Mucosa of rectum (tissue), 2 donors: ENCODE results near the gene NT5DC3.

Source experiments
- H3K27ac ChIP-seq, 2 donors: one replicate each; pipeline ENCODE4 v1.7.0; 2013; ENCODE audit warnings: inconsistent platforms in 2 of 2, low read depth in 2 of 2, low read length in 2 of 2
- H3K27me3 ChIP-seq, 2 donors: one replicate each; pipeline ENCODE4 v1.7.0; 2013; ENCODE audit warnings: low read length in 2 of 2; ENCODE audit not compliant: control insufficient read depth in 2 of 2, insufficient read depth in 2 of 2
- H3K36me3 ChIP-seq, 2 donors: one replicate each; pipeline ENCODE4 v1.7.0; 2013; ENCODE audit warnings: low read length in 2 of 2; ENCODE audit not compliant: control insufficient read depth in 2 of 2, insufficient read depth in 2 of 2
- H3K4me1 ChIP-seq, 2 donors: one replicate each; pipeline ENCODE4 v1.7.0; 2013; ENCODE audit warnings: low read length in 2 of 2, mild to moderate bottlenecking in 1 of 2; ENCODE audit not compliant: control insufficient read depth in 2 of 2, insufficient read depth in 2 of 2
- H3K4me3 ChIP-seq, 2 donors: one replicate each; pipeline ENCODE4 v1.7.0; 2013; ENCODE audit warnings: low read length in 2 of 2
- H3K9ac ChIP-seq, 2 donors: one replicate each; pipeline ENCODE4 v1.7.0; 2013; ENCODE audit warnings: low read length in 2 of 2, low read depth in 1 of 2, mild to moderate bottlenecking in 1 of 2
- H3K9me3 ChIP-seq, 2 donors: one replicate each; pipeline ENCODE4 v1.7.0; 2013; ENCODE audit warnings: low read length in 2 of 2; ENCODE audit not compliant: control insufficient read depth in 2 of 2
- donor health status: healthy.
- donor health status: Normal muscosa, but diverticular disease.

Gene NT5DC3

DNA sequence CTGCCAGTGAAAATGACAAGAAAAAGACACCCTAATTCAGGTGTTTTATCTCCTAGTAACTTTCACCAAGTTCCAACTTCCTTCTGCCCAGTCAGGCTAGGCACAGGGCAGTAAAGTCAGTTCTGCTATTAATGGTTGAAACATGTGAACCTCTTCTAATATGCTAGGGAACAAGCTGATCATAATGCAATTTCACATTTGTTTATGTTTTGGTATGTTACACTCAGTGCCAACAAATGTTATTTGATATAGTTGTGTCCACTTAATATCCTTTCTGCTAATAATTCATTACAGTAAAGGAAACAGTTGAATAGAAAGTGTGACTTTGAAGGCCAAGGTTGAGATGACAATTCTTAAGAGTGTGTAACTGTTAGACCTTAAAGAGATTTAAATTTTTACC lies 17.2 kb downstream of the NT5DC3 start:
- Histone ChIP-seq H3K4me3 (no peak overlapping the region), H3K4me1 (no peaks in the 10 kb centered on the region), H3K9ac (no peak overlapping the region), H3K27me3 (no peaks in the 10 kb centered on the region), H3K36me3 (peaks cover 0 to 3% of the 10 kb centered on the region in 2 donors), H3K27ac (no peak overlapping the region), H3K9me3 (peaks cover 0 to 3% of the 10 kb centered on the region in 2 donors)

GRCh38 chr12:103821773-103822172 lies 19.3 kb downstream of the NT5DC3 start:
- H3K27ac ChIP-seq, result no peak overlapping the region
- H3K27me3 ChIP-seq, result no peaks in the 10 kb centered on the region
- peaks cover 0 to 3% of the 10 kb centered on the region in 2 donors for H3K36me3 ChIP-seq
- H3K9me3 ChIP-seq, result peaks cover 0 to 3% of the 10 kb centered on the region in 2 donors
- H3K4me1 ChIP-seq, result no peaks in the 10 kb centered on the region
- H3K4me3 ChIP-seq, result no peak overlapping the region
- no peak overlapping the region for H3K9ac ChIP-seq

GRCh38 chr12:103820881-103821489 lies 20.0 kb downstream of the NT5DC3 start:
- no peak overlapping the region for H3K27ac ChIP-seq
- H3K9me3 ChIP-seq, result peaks cover 0 to 3% of the 10 kb centered on the region in 2 donors
- no peaks in the 10 kb centered on the region for H3K4me1 ChIP-seq
- H3K36me3 ChIP-seq, result peaks cover 0 to 3% of the 10 kb centered on the region in 2 donors
- H3K4me3 ChIP-seq, result no peak overlapping the region
- no peaks in the 10 kb centered on the region for H3K27me3 ChIP-seq
- H3K9ac ChIP-seq, result no peak overlapping the region

DNA sequence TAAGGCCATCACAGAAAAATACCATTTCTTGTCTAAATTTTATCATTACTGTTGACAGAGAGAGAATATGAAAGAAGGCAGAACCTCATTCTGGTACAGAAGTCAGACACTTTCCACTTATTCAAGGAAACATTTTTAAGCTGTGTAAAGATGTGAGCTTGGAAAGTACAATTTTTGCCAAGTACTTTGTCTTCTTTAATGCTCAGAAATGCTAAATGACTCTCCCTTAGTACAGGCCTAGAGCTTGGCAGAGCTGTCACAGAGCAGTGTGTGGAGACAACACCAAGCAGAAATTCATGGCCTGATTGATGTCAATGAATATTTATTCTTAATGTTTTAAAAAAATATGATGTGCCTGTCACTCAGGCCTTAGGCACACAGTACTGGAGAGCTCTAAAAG lies 20.7 kb downstream of the NT5DC3 start:
- Histone ChIP-seq H3K4me1 (no peaks in the 10 kb centered on the region), H3K36me3 (peaks cover 0 to 3% of the 10 kb centered on the region in 2 donors), H3K4me3 (no peak overlapping the region), H3K9me3 (peaks cover 0 to 3% of the 10 kb centered on the region in 2 donors), H3K9ac (no peak overlapping the region), H3K27ac (no peak overlapping the region), H3K27me3 (no peaks in the 10 kb centered on the region)

GRCh38 chr12:103819892-103820291 lies 21.1 kb downstream of the NT5DC3 start:
- Histone ChIP-seq H3K27ac (no peak overlapping the region), H3K9me3 (peaks cover 0 to 3% of the 10 kb centered on the region in 2 donors), H3K4me3 (no peak overlapping the region), H3K9ac (no peak overlapping the region), H3K4me1 (no peaks in the 10 kb centered on the region), H3K27me3 (no peaks in the 10 kb centered on the region), H3K36me3 (peaks cover 0 to 3% of the 10 kb centered on the region in 2 donors)

- peaks cover 0 to 3% of the 10 kb centered on the region in 2 donors for H3K9me3 ChIP-seq
- H3K27me3 ChIP-seq, result no peaks in the 10 kb centered on the region
- no peak overlapping the region for H3K9ac ChIP-seq
- no peak overlapping the region for H3K4me3 ChIP-seq
- H3K27ac ChIP-seq, result no peak overlapping the region
- peaks cover 0 to 3% of the 10 kb centered on the region in 2 donors for H3K36me3 ChIP-seq
- H3K4me1 ChIP-seq, result no peaks in the 10 kb centered on the region
Observed at GRCh38 chr12:103819312-103819711, 21.7 kb downstream of the NT5DC3 start.

DNA sequence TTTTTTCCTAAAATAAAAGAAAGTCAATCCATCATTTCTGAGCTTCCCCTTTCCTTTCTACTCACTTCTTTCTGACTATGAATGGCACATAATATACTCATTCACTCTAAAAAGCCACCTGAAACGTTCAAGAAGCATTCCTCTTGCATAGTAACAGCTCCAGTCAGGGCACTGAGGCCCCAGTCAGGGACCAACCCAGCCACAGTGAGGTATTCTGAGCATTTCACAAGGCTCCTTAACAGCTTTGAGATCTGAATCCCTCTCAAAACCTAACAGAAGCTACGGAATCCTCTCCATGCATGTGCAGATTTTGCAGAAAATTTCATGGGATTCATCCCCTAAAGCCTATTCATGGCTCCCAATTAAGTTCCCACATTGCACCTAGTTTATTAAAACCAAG lies 23.2 kb downstream of the NT5DC3 start:
- no peaks in the 10 kb centered on the region for H3K27me3 ChIP-seq
- no peak overlapping the region for H3K27ac ChIP-seq
- H3K4me3 ChIP-seq, result no peak overlapping the region
- H3K36me3 ChIP-seq, result peaks cover 3 to 11% of the 10 kb centered on the region in 2 donors
- no peak overlapping the region for H3K9ac ChIP-seq
- H3K4me1 ChIP-seq, result no peaks in the 10 kb centered on the region
- peaks cover 0 to 3% of the 10 kb centered on the region in 2 donors for H3K9me3 ChIP-seq

DNA sequence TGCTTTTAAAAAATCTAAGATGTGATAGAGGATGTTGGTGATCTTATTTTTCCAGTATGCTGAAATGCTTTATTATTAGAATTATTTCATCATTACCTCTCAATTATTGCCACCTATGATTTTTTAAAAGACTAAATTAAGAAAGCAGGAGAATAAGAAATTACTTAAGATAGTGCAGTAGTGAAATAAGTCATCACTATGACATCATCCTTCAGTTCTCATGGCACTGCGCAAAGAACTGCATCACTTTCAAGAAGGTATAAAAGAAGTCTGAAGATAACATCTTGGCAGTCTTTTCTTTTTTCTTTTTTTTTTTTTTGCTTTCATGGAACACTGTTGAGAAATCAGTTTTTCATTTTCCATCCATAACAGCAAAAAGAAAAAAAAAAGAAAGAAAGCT lies 24.4 kb downstream of the NT5DC3 start:
- H3K4me1 ChIP-seq, result no peaks in the 10 kb centered on the region
- no peak overlapping the region for H3K27ac ChIP-seq
- no peak overlapping the region for H3K9ac ChIP-seq

GRCh38 chr12:103814436-103814835 lies 26.6 kb downstream of the NT5DC3 start:
- Histone ChIP-seq H3K36me3 (peaks cover 3 to 17% of the 10 kb centered on the region in 2 donors), H3K27me3 (no peaks in the 10 kb centered on the region), H3K4me1 (no peaks in the 10 kb centered on the region), H3K4me3 (no peak overlapping the region), H3K9me3 (no peaks in the 10 kb centered on the region), H3K9ac (no peak overlapping the region), H3K27ac (no peak overlapping the region)

More for the DNA sequence above, 24.4 kb downstream of the NT5DC3 start:
- Histone ChIP-seq H3K4me3 (no peak overlapping the region), H3K36me3 (peaks cover 3 to 12% of the 10 kb centered on the region in 2 donors), H3K27me3 (no peaks in the 10 kb centered on the region), H3K9me3 (peaks cover 0 to 3% of the 10 kb centered on the region in 2 donors)

GRCh38 chr12:103813949-103814348 lies 27.1 kb downstream of the NT5DC3 start:
- Histone ChIP-seq H3K9ac (no peak overlapping the region), H3K36me3 (peaks cover 3 to 17% of the 10 kb centered on the region in 2 donors), H3K9me3 (no peaks in the 10 kb centered on the region), H3K4me3 (no peak overlapping the region), H3K4me1 (no peaks in the 10 kb centered on the region), H3K27ac (no peak overlapping the region), H3K27me3 (no peaks in the 10 kb centered on the region)
